Endometrial microvascular endothelial cells (primary cell): ENCODE measurements around the gene CERCAM. TPM values are rescaled to one million over a fixed set of nuclear protein-coding genes. Genes with fewer than 3 reads are reported as not detected.

Experiments
- total RNA-seq: library from RNA; depleted of rRNA; stranded (reverse); fragments of >200 nt; gene quantifications from one replicate; pipeline ENCODE4 v1.2.3, GENCODE V29; 2015; ENCODE audit errors: inconsistent ontology term

Gene CERCAM
- total RNA-seq, 1 donor from 2014 or later: 25.7 TPM

Other genes starting within 250 kb of the CERCAM start
- gene CIZ1, start 229.3 kb upstream of the CERCAM start, total RNA-seq: 47.3 TPM
- not detected for gene DNM1, start 217.5 kb upstream of the CERCAM start, total RNA-seq
- gene GOLGA2, start 144.8 kb upstream of the CERCAM start, total RNA-seq: 60.6 TPM
- gene SWI5, start 144.6 kb upstream of the CERCAM start, total RNA-seq: 8.1 TPM
- gene TRUB2, start 98.4 kb upstream of the CERCAM start, total RNA-seq: 20.8 TPM
- gene COQ4, start 98.0 kb upstream of the CERCAM start, total RNA-seq: 50.6 TPM
- 46.2 TPM for gene SLC27A4, start 80.3 kb upstream of the CERCAM start, total RNA-seq
- 75.4 TPM for gene URM1, start 49.5 kb upstream of the CERCAM start, total RNA-seq
- 29.0 TPM for gene ODF2, start 35.1 kb downstream of the CERCAM start, total RNA-seq
- 25.0 TPM for gene GLE1, start 83.9 kb downstream of the CERCAM start, total RNA-seq
- gene SPTAN1, start 131.7 kb downstream of the CERCAM start, total RNA-seq: 221 TPM
- gene DYNC2I2, start 236.0 kb downstream of the CERCAM start, total RNA-seq: 112 TPM